HCT116 (cell line): ENCODE data around the gene PLXNC1. TPM values are rescaled to one million over a fixed set of nuclear protein-coding genes. Genes with fewer than 3 reads are reported as not detected.

ENCODE experiments used
- ATAC-seq: fragments of 200-7000 bp; cut with Tn5 transposase; 2 replicates; pipeline ENCODE4 v1.9.1; 2020; ENCODE audit warnings: mild to moderate bottlenecking, moderate library complexity
- BruUV-seq: library from RNA; stranded (reverse); fragments of 400-500 nt; replicated peaks from 2 replicates; lab custom pipeline; 2021; lab: Mats Ljungman, UMichigan
- CTCF ChIA-PET: fragments of 300-600 bp; sonication (Branson Sonifier 250); formaldehyde crosslinking; loops from one replicate; lab custom pipeline; 2021; ENCODE audit warnings: antibody characterized with exemption; lab: Charles Lee
- POLR2A ChIA-PET: fragments of 300-600, 350-600 bp; sonication (Branson Sonifier 250); formaldehyde crosslinking; loops from one replicate; lab custom pipeline; 2021; ENCODE audit warnings: antibody characterized with exemption; lab: Charles Lee
- RAD21 ChIA-PET, 2 experiments: fragments of 300-600 bp; sonication (Branson Sonifier 250); formaldehyde crosslinking; loops; one replicate each; lab custom pipeline; 2023; ENCODE audit warnings: low total read pairs in 2 of 2; ENCODE audit not compliant: uncharacterized antibody in 2 of 2, unreplicated experiment in 2 of 2, low non-redundant PET in 1 of 2; lab: Charles Lee
- DNase-seq: peaks from one replicate; pipeline ENCODE4 v3.0.0-alpha.2; 2010; ENCODE audit warnings: low read depth, low spot score
- H2AFZ ChIP-seq: fragments of 200-600 bp; shearing (Covaris generic), sonication (generic); 2 replicates; pipeline ENCODE4 v1.6.1; 2017; ENCODE audit warnings: low read depth, mixed run types, mixed read lengths, antibody characterized with exemption, low read length; ENCODE audit not compliant: poor library complexity, severe bottlenecking
- H3K27ac ChIP-seq: 2 replicates; pipeline ENCODE4 v1.5.1; 2012; ENCODE audit warnings: low read depth, low read length
- H3K27me3 ChIP-seq: fragments of 200-600 bp; sonication (generic); 2 replicates; pipeline ENCODE4 v1.6.1; 2016; ENCODE audit warnings: mixed run types, low read length, mixed read lengths; ENCODE audit not compliant: insufficient read depth
- H3K36me3 ChIP-seq, 2 experiments: fragments of 200-500 bp in 1 of 2; fragments of 200-600 bp in 1 of 2; sonication (Bioruptor generic) in 1 of 2; sonication (generic) in 1 of 2; 2 replicates each; pipeline versions ENCODE4 v1.5.1 to v1.6.1; 2014 to 2016; ENCODE audit warnings: low read length in 2 of 2, inconsistent platforms in 1 of 2, mixed read lengths in 1 of 2, mixed run types in 1 of 2; ENCODE audit not compliant: insufficient read depth in 2 of 2, control insufficient read depth in 1 of 2
- H3K4me1 ChIP-seq, 2 experiments: fragments of 200-600 bp in 1 of 2; sonication (generic) in 1 of 2; 2 replicates each; pipeline versions ENCODE4 v1.5.1 to v1.6.1; 2012 to 2017; ENCODE audit warnings: low read length in 2 of 2, inconsistent platforms in 1 of 2, mild to moderate bottlenecking in 1 of 2, mixed read lengths in 1 of 2, mixed run types in 1 of 2, moderate library complexity in 1 of 2; ENCODE audit not compliant: insufficient read depth in 2 of 2, control insufficient read depth in 1 of 2
- H3K4me2 ChIP-seq: fragments of 200-600 bp; sonication (generic); 2 replicates; pipeline ENCODE4 v1.6.1; 2017; ENCODE audit warnings: mixed run types, low read length, mixed read lengths
- H3K4me3 ChIP-seq, 2 experiments: fragments of 200-600 bp in 1 of 2; sonication (generic) in 1 of 2; replicated peaks in 1 of 2; 2 replicates each; pipeline ENCODE4 v1.5.1; 2011 to 2016; ENCODE audit warnings: low read length in 2 of 2, control low read depth in 1 of 2, low read depth in 1 of 2, mild to moderate bottlenecking in 1 of 2, mixed read lengths in 1 of 2, mixed run types in 1 of 2
- H3K79me2 ChIP-seq: fragments of 200-600 bp; sonication (generic); 2 replicates; pipeline ENCODE4 v1.6.1; 2017; ENCODE audit warnings: mild to moderate bottlenecking, mixed run types, low read length, moderate library complexity, mixed read lengths; ENCODE audit not compliant: insufficient read depth
- H3K9ac ChIP-seq: fragments of 200-600 bp; sonication (generic); 2 replicates; pipeline ENCODE4 v1.6.1; 2016; ENCODE audit warnings: low read length, mixed read lengths
- H3K9me2 ChIP-seq: fragments of 200-600 bp; sonication (generic), shearing (Covaris generic); 2 replicates; pipeline ENCODE4 v1.6.1; 2017; ENCODE audit warnings: mixed run types, mild to moderate bottlenecking, moderate library complexity; ENCODE audit not compliant: insufficient read depth
- H3K9me3 ChIP-seq, 2 experiments: fragments of 200-500 bp in 1 of 2; fragments of 200-600 bp in 1 of 2; sonication (Bioruptor generic) in 1 of 2; sonication (generic) in 1 of 2; 2 replicates each; pipeline ENCODE4 v1.6.1; 2014 to 2017; ENCODE audit warnings: low read length in 2 of 2, mixed read lengths in 2 of 2, inconsistent platforms in 1 of 2, low read depth in 1 of 2, mild to moderate bottlenecking in 1 of 2, mixed run types in 1 of 2, moderate library complexity in 1 of 2; ENCODE audit not compliant: control insufficient read depth in 1 of 2, insufficient read depth in 1 of 2
- H4K20me1 ChIP-seq: fragments of 200-600 bp; sonication (generic), shearing (Covaris generic); 2 replicates; pipeline ENCODE4 v1.6.1; 2017; ENCODE audit warnings: mixed run types, mild to moderate bottlenecking, moderate library complexity; ENCODE audit not compliant: insufficient read depth
- JUND ChIP-seq: IDR thresholded peaks from 2 replicates; pipeline ENCODE4 v1.6.1; 2012
- REST ChIP-seq: IDR thresholded peaks from 2 replicates; pipeline ENCODE4 v1.6.1; 2012; ENCODE audit warnings: low read depth
- SIN3A ChIP-seq: IDR thresholded peaks from 2 replicates; pipeline ENCODE4 v1.6.1; 2012; ENCODE audit warnings: low read depth
- SP1 ChIP-seq: IDR thresholded peaks from 2 replicates; pipeline ENCODE4 v1.6.1; 2012; ENCODE audit warnings: low read depth
- SRF ChIP-seq: IDR thresholded peaks from 2 replicates; pipeline ENCODE4 v1.6.1; 2012; ENCODE audit warnings: low read depth
- TCF7L2 ChIP-seq: IDR thresholded peaks from 2 replicates; pipeline ENCODE4 v1.7.0; 2011; ENCODE audit warnings: borderline replicate concordance, inconsistent platforms; ENCODE audit not compliant: insufficient read depth, insufficient read length; ENCODE audit errors: extremely low read depth
- YY1 ChIP-seq: IDR thresholded peaks from 2 replicates; pipeline ENCODE4 v1.6.1; 2011; ENCODE audit warnings: low read length, low read depth, moderate library complexity, mild to moderate bottlenecking; ENCODE audit not compliant: insufficient replicate concordance; ENCODE audit errors: extremely low read depth
- ZFX ChIP-seq: fragments of 450-650 bp; IDR thresholded peaks from 2 replicates; pipeline ENCODE4 v1.6.1; 2017
- ZNF274 ChIP-seq: fragments of 200-500 bp; sonication (Bioruptor generic); IDR thresholded peaks from 2 replicates; pipeline ENCODE4 v1.6.1; 2014; ENCODE audit warnings: mild to moderate bottlenecking, low read depth, low read length, inconsistent platforms
- intact Hi-C: fragments of 100-400 bp; cut with micrococcal nuclease; formaldehyde crosslinking; loops from 2 replicates; pipeline ENCODE4 v1.10.0; 2022
- total RNA-seq: library from RNA; stranded (reverse); gene quantifications from one replicate; pipeline ENCODE4 v1.2.1, GENCODE V29; 2021; ENCODE audit not compliant: unreplicated experiment
- TF ChIP-seq, protein P1 (sequence below): IDR thresholded peaks from 2 replicates; pipeline ENCODE4 v1.6.1; 2012

PLXNC1 gene
- total RNA-seq, 1 experiment from 2014 or later: 0.25 TPM

- CTCF ChIA-PET: no interaction called here
- Histone ChIP-seq H3K79me2 (no peaks in the 10 kb centered on the region), H3K27me3 (no peaks in the 10 kb centered on the region), H3K36me3 (peaks cover 0 to 36% of the 10 kb centered on the region in 2 experiments; a peak in 2 of 4 replicates), H3K4me1 (peaks cover 6 to 7% of the 10 kb centered on the region in 2 experiments; a peak in 3 of 4 replicates), H3K9me2 (no peaks in the 10 kb centered on the region), H3K4me2 (no peak overlapping the region), H3K27ac (no peak overlapping the region), H4K20me1 (no peaks in the 10 kb centered on the region), H3K4me3 (no peak overlapping the region), H2AFZ (no peak overlapping the region), H3K9ac (no peak overlapping the region), H3K9me3 (no peaks in the 10 kb centered on the region)
- RAD21 ChIA-PET: no interaction called here
- TF ChIP-seq YY1 (no peak), REST (no peak), JUND (no peak), SRF (no peak), TCF7L2 (no peak), SP1 (no peak), SIN3A (no peak), ZNF274 (no peak), ZFX (no peak)
- TF ChIP-seq, protein P1, sequence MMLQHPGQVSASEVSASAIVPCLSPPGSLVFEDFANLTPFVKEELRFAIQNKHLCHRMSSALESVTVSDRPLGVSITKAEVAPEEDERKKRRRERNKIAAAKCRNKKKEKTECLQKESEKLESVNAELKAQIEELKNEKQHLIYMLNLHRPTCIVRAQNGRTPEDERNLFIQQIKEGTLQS: no peak
- no TSS peak for BruUV-seq
- POLR2A ChIA-PET: no interaction called here
- no peak for DNase-seq
- ATAC-seq: no peak
- intact Hi-C loops: no loop called here
Measured at GRCh38 chr12:94304012-94304411, 155.6 kb downstream of the PLXNC1 start.
